Posterior cingulate gyrus (tissue), 11 donors: ENCODE results near the gene CLDN18.

ENCODE experiments used
- DNase-seq, 10 donors: peaks; one replicate each; pipeline versions ENCODE4 v3.0.0 to v3.0.0-alpha.2; 2020 to 2021; ENCODE audit warnings: mixed read lengths in 3 of 10
- intact Hi-C: fragments of 100-400 bp; cut with DNase I; formaldehyde crosslinking; loops from one replicate; pipeline ENCODE4 v1.15.1; 2023

CLDN18 gene

GRCh38 chr3:138054057-138054456 is 44.1 kb downstream of the CLDN18 start:
- intact Hi-C loops, result loop anchor here (5.0 kb wide), 1 partner anchor 947 kb away; no protein-coding TSS in a partner anchor
- DNase-seq, result no peak

DNA sequence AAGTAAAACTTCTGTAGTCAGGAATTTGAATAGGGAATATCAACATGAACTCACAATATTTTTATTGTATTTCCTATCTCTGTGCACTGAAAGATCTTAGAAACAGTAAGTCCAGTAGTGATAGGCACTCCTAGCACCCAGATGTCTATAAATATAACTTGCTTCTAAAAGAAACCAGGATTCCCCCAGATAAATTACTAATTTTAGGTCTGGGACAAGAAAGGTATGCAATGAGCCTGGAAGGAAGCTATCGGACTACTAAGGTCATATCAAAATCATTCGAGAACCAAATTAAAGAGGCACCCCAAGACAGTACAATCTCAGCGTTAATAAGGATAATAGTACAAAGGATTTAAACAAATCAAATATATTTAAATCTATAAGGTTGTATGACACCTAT is 47.4 kb downstream of the CLDN18 start:
- intact Hi-C loops, result no loop called here

DNA sequence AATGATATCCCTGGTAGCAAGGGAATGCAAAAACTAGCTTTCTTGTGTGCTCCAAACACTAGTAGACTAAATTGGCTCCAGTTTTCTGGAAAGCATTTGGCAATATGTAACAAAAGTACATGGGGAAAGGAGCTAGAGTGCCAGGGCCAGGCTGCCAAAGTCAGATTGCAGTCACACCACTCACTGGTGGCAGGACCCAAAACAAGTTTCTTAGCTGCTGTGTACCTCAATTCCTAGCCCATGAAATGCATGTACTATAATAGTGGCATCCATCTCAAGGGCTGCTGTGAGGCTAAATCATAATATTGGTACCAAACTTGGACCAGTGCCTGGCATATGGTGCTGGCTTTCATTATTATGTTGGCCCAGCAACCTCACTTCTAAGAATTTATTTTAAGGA is 49.3 kb downstream of the CLDN18 start:
- no peak for DNase-seq
- intact Hi-C loops, result no loop called here

More for the DNA sequence above, 47.4 kb downstream of the CLDN18 start:
- no peak for DNase-seq

GRCh38 chr3:138060792-138061191 is 50.8 kb downstream of the CLDN18 start:
- DNase-seq, result no peak
- intact Hi-C loops, result loop anchor here (10.0 kb wide), 1 partner anchor 364 kb away; no protein-coding TSS in a partner anchor

DNA sequence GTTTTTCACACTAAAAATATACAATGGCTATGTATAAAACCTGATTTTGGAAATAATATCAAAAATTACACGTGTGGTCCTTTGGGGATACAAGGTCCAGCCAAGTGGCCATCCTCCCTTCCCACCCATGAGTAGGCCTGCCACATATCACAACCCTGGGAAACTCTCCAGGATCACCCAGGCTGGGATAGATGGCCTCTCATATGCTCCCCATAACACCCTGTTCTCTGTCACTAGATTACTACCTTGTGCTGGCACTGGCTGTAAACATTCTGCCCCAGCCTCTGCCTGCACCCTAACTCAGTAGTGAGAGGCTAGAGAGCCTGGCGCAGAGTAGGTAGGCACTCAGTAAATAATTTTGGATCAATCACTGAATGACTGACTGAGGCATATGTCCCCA is 52.1 kb downstream of the CLDN18 start:
- intact Hi-C loops, result loop anchor here (10.0 kb wide), 1 partner anchor 363 kb away; no protein-coding TSS in a partner anchor
- DNase-seq, result no peak

DNA sequence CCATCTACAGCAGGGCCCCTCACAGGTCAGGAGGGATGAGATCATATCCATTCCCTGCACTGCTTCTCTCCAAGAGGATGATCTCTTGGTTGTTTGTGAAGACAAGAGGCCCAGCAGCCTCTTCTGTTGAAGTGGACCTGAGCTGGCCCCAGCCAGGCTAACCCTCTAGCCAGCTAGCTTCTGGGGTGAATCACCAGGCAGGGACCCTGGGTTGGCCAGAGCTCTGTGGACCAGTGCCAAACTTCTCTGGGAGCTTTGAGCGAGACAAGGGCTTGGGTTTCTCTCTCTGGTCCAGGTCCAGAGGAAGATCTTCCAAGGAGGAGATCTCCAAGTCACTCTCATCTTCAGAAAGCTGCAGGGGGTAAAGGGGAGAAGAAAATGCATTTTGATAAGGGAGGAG is 52.7 kb downstream of the CLDN18 start:
- intact Hi-C loops, result loop anchor here (10.0 kb wide), 1 partner anchor 362 kb away; no protein-coding TSS in a partner anchor
- no peak for DNase-seq

DNA sequence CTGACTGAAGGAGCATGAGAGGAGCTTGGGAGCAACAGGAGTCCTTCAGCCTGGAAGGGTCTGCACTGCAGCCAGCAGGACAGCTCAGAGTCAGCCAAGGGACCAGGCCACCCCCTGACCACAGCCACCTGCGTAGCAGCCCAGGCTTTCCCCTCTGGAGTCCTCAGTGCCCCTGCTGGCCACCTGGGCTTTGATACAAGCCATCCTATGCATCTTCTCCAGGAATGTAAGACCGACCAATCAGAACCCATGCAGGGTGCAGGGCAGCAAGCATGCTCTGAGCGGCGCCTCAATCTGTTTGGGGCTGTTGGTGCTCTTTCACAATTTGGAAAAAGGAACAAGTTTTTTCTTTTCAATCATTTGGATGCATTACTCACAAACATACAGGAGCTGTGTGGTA is 53.5 kb downstream of the CLDN18 start:
- intact Hi-C loops, result loop anchor here (10.0 kb wide), 1 partner anchor 361 kb away; no protein-coding TSS in a partner anchor
- DNase-seq, result no peak

- intact Hi-C loops, result loop anchor here (10.0 kb wide), 1 partner anchor 359 kb away; no protein-coding TSS in a partner anchor
- DNase-seq, result no peak
Observed at GRCh38 chr3:138065949-138066348, 56.0 kb downstream of the CLDN18 start.

DNA sequence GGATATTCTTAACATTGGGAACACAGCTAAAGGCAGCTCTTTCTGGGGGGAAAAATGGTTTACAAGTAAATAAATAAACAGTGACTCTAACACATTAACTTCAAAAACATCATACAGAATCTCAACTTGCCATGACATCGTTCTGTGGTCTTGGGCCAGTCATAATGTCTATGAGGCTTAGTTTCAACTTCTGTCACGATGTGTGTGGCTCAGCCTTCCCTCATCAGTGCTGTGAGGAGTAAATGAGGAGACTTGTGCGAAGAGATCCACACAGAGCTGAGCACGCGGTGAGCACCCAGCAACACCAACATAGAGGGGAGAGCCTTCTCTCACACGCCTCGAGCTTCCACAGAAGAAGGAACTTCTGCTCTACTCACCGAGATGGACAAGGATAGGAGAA is 56.4 kb downstream of the CLDN18 start:
- DNase-seq, result no peak
- intact Hi-C loops, result loop anchor here (10.0 kb wide), 1 partner anchor 358 kb away; no protein-coding TSS in a partner anchor

GRCh38 chr3:138066972-138067371 is 57.0 kb downstream of the CLDN18 start:
- DNase-seq, result no peak
- intact Hi-C loops, result loop anchor here (10.0 kb wide), 1 partner anchor 358 kb away; no protein-coding TSS in a partner anchor

- no peak for DNase-seq
- intact Hi-C loops, result loop anchor here (2.0 to 10.0 kb wide), 2 partner anchors 51 to 357 kb away; no protein-coding TSS in a partner anchor
Observed at GRCh38 chr3:138068046-138068445, 58.1 kb downstream of the CLDN18 start.

DNA sequence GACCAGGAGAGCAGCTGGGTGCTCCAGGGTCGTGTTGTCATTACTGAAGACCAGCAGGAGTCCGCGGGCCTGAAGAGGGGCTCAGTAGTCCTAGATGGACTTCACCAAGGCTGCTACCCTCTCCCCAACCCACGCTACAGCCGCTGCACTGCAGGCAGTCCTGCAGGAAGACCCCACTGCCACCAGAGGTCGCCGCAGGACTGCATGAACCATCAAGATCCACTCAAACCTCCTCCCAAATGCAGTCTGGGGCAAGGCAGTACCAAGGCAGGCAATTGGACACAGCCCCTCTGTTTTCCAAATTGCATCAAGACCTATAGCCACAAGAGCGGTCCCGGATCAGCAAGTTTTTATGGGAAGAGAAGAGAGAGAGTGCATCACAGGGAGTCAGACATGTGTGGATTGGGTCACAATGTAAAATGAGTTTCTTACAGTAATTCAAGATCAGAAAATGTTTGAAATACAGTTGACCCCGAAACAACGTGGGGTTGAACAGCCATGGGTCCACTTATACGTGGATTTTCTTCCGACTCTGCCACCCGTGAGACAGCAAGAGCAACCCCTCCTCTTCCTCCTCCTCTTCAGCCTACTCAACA is 58.7 kb downstream of the CLDN18 start:
- peak; percentile 43 to 96 (median 80) for DNase-seq
- intact Hi-C loops, result loop anchor here (2.0 to 10.0 kb wide), 2 partner anchors 50 to 356 kb away; no protein-coding TSS in a partner anchor

DNA sequence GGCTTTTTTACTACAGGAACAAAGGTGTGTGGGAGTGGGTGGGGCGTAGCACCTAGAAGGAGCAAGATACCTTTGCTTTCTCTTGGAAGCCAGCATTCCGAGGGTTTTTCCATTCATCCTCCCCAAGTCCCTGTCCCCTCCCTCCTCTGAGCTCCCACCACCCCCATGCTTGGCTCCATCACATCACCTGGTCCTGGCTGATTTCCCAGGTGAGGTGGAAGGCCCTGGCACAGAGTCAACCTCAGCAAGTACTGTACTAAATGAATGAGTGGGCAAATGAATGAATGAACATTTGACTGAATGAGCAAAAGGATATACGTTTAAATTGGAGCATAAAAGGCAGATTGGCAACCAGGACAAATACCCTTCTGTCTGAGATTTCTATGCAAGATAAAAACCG is 60.0 kb downstream of the CLDN18 start:
- intact Hi-C loops, result no loop called here

DNA sequence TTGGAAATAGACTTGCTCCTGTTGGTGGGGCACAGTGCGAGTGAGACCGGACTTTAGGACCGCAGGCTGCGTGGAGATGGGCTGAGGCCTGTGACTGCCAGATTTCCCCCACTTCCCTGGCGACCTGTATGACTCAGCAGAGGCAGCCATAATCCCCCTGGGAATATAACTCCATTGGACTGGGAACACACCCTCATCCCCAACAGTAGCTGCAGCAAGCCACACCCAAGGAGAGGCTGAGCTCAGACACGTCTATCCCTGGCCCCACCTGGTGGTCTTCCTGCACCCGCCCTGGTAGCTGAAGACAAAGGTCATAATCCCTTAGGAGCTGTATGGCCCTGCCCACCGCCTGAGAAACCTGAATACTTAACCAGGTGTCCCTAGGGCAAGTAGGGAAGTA is 62.8 kb downstream of the CLDN18 start:
- intact Hi-C loops, result no loop called here
- DNase-seq, result no peak

More for the DNA sequence above, 60.0 kb downstream of the CLDN18 start:
- no peak for DNase-seq

- no peak for DNase-seq
- intact Hi-C loops, result no loop called here
Observed at GRCh38 chr3:138078096-138078495, 68.1 kb downstream of the CLDN18 start.

DNA sequence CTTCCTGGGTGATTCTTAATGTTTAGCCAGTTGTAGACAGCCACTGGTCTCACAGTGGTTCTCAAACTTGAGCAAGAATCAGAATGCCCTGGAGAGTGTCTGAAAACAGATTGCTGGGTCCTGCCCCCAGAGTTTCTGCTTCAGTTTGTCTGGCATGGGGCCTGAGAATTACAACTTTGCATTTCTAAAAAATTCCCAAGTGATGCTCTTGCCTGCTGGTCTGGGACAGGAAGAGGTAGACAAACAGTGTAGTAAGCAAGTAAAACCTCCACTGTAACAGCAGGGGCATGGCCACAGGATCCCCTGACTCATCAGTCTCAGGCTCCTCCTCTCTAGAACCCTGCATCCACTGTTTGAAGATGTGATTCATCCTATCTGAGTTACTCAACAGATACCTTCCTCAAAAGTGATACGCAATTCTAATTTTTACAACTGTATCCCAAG is 69.0 kb downstream of the CLDN18 start:
- no peak for DNase-seq

DNA sequence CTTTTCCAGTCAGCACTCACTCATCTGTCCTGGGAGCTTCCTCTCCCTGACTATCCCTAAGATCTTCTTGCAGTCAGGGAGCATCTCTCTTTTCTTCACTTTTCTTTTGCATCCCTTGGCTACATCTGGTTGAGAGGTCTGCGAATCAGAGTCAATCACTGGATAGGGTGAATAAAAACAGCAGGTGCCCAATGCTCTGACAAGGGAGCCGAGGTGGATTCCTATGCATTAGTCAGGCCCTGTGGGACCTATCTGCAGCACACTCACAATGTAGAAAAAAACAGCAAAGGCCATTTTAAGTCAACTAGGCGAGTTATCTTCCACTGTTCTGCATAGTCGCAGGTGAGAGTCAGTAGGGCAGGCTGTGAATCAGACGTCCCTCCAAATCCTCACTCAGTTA is 69.9 kb downstream of the CLDN18 start:
- no peak for DNase-seq
- intact Hi-C loops, result no loop called here

More for the DNA sequence above, 69.0 kb downstream of the CLDN18 start:
- intact Hi-C loops, result no loop called here

DNA sequence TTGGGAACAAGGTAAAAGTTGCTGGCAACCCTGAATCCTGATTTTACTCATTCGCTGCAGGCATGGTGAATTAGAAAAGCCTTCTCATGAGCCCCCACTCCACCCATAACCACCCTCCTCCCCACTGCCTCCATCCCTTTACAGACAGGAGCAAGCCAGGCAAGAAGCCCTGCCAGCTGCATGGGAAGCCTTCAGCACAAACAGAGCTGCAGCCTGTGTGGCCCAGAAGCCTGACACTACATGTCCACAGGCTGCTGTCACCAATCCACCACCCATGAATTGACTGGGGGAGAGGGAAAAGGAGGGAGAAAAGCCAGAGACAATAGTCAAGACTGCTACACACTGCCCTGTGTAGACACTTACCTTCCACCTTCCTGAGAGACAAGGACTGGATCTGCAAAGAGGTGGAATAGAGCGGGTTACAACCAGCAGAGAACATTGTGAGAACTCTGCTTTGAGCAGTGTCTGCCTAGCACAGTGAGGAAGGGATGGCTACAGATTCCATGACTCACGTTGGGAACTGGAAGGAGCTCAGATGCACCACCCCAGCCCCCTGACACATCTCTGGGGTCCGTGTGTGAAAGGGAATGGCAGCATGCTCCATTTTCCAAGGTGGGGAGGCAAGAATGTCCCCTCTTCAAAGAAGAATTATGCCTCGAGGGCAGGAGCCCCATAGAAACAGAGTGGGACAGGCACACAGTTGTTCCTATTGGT is 71.6 kb downstream of the CLDN18 start:
- intact Hi-C loops, result no loop called here
- no peak for DNase-seq

DNA sequence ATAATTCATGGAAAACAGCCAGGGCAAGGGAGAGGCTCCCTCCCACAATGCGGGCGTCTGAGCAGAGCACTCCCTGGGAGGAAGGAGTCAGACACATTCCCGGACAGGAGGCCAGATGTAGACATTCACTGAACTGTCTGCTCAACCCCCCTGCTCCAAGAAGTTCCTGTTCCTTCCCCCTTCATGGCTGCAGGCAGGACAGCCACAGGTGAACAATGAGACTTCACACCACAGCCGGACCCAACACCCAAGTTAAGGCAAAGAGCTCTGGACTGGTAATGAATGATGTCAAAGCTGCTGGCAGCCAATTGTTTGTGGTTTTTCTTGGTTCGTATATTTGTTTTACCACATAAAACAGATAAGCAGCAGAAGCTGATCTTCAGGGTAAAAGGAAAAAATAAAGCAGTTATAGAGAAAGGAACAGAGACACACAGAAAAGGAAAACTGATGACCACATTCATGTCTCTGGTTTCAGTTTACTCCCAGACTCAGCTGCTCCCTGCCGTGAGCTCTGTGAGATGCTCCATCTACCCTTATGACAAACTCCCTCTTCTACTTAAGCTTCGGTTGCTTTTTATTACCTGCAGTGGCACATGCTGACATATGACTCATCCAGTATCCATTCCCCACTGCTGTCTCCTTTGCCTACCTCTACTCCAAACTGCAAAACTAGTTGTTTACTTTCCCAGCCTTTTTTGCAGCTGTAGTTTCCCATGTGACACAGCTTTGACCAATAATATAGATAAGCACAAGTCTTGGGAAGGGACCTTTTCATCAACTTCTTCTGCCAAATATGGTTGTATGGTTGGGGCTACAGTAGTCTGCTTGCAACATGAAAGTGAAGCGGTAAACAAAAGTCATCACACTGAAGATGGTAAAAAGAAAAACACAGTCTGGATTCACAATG is 72.4 kb downstream of the CLDN18 start:
- intact Hi-C loops, result no loop called here
- no peak for DNase-seq

GRCh38 chr3:138082992-138083386 is 73.0 kb downstream of the CLDN18 start:
- DNase-seq, result no peak
- intact Hi-C loops, result no loop called here
